DMS79 (cell line): ENCODE measurements around the gene JDP2.
"Not testable (repeated sequence)": the region's sequence is repeated elsewhere in the genome, so short reads cannot be mapped to it uniquely, and the experiment has no call there.

Experiments
- DNase-seq: peaks from one replicate; lab custom pipeline; 2025; lab: John Stamatoyannopoulos, UW

The JDP2 gene

GRCh38 chr14:75456069-75456996, 28.5 kb downstream of the JDP2 start:
- DNase-seq, result no peak

GRCh38 chr14:75456997-75457335, 29.1 kb downstream of the JDP2 start:
- DNase-seq, result no peak

- no peak for DNase-seq
Observed at GRCh38 chr14:75457648-75458165, 29.9 kb downstream of the JDP2 start.

GRCh38 chr14:75458305-75458704, 30.5 kb downstream of the JDP2 start:
- DNase-seq, result no peak

- DNase-seq, result no peak
Observed at GRCh38 chr14:75459099-75459741, 31.4 kb downstream of the JDP2 start.

GRCh38 chr14:75459791-75460190, 32.0 kb downstream of the JDP2 start:
- DNase-seq, result no peak

GRCh38 chr14:75460394-75460793, 32.6 kb downstream of the JDP2 start:
- DNase-seq, result no peak

- no peak for DNase-seq
Observed at GRCh38 chr14:75461303-75461702, 33.5 kb downstream of the JDP2 start.

GRCh38 chr14:75461755-75462349, 34.0 kb downstream of the JDP2 start:
- no peak for DNase-seq

GRCh38 chr14:75464626-75465025, 36.8 kb downstream of the JDP2 start:
- no peak for DNase-seq

- no peak for DNase-seq
Observed at GRCh38 chr14:75467763-75468162, 39.9 kb downstream of the JDP2 start.

- DNase-seq, result no peak
Observed at GRCh38 chr14:75469164-75469563, 41.3 kb downstream of the JDP2 start.

GRCh38 chr14:75469606-75470237, 41.9 kb downstream of the JDP2 start:
- DNase-seq, result no peak

GRCh38 chr14:75470238-75470797, 42.5 kb downstream of the JDP2 start:
- DNase-seq, result no peak

- no peak for DNase-seq
Observed at GRCh38 chr14:75471059-75471458, 43.2 kb downstream of the JDP2 start.

GRCh38 chr14:75474127-75474526, 46.3 kb downstream of the JDP2 start:
- not testable (repeated sequence) for DNase-seq

GRCh38 chr14:75476274-75476995, 48.6 kb downstream of the JDP2 start:
- DNase-seq, result peak; percentile 34

GRCh38 chr14:75477881-75478280, 50.1 kb downstream of the JDP2 start:
- DNase-seq, result no peak

- no peak for DNase-seq
Observed at GRCh38 chr14:75479770-75480600, 52.2 kb downstream of the JDP2 start.

- DNase-seq, result no peak
Observed at GRCh38 chr14:75482366-75482765, 54.5 kb downstream of the JDP2 start.
